GM18498 (cell line): Measurements from ENCODE around the gene INPP5J.
"Not testable (repeated sequence)": the region's sequence is repeated elsewhere in the genome, so short reads cannot be mapped to it uniquely, and the experiment has no call there.

Experiments used
- ATAC-seq: cut with Tn5 transposase; IDR thresholded peaks from one replicate; pipeline ENCODE4 v1.9.1; 2021; ENCODE audit warnings: mild to moderate bottlenecking, moderate library complexity; ENCODE audit not compliant: unreplicated experiment

Gene INPP5J

GRCh38 chr22:31086703-31087330 is 35.9 kb upstream of the INPP5J start:
- no peak for ATAC-seq

GRCh38 chr22:31087744-31088215 is 35.0 kb upstream of the INPP5J start:
- no peak for ATAC-seq

GRCh38 chr22:31088233-31088986 is 34.4 kb upstream of the INPP5J start:
- ATAC-seq, result no peak

GRCh38 chr22:31089160-31090100 is 33.3 kb upstream of the INPP5J start:
- no peak for ATAC-seq

- no peak for ATAC-seq
Measured at GRCh38 chr22:31090217-31091085, 32.3 kb upstream of the INPP5J start.

GRCh38 chr22:31091106-31091975 is 31.4 kb upstream of the INPP5J start:
- no peak for ATAC-seq

- no peak for ATAC-seq
Measured at GRCh38 chr22:31092161-31092560, 30.6 kb upstream of the INPP5J start.

- no peak for ATAC-seq
Measured at GRCh38 chr22:31093086-31093850, 29.5 kb upstream of the INPP5J start.

GRCh38 chr22:31094021-31094551 is 28.7 kb upstream of the INPP5J start:
- no peak for ATAC-seq

- ATAC-seq, result no peak
Measured at GRCh38 chr22:31094741-31095140, 28.0 kb upstream of the INPP5J start.

- ATAC-seq, result no peak
Measured at GRCh38 chr22:31095637-31096249, 27.0 kb upstream of the INPP5J start.

- no peak for ATAC-seq
Measured at GRCh38 chr22:31096657-31097279, 26.0 kb upstream of the INPP5J start.

GRCh38 chr22:31097539-31097938 is 25.2 kb upstream of the INPP5J start:
- not testable (repeated sequence) for ATAC-seq

GRCh38 chr22:31097941-31098631 is 24.7 kb upstream of the INPP5J start:
- ATAC-seq, result no peak

GRCh38 chr22:31098632-31099110 is 24.1 kb upstream of the INPP5J start:
- no peak for ATAC-seq

GRCh38 chr22:31099386-31099785 is 23.4 kb upstream of the INPP5J start:
- no peak for ATAC-seq
